ENCODE data around the gene FARS2. TPM values are rescaled to one million over a fixed set of nuclear protein-coding genes. Genes with fewer than 3 reads are reported as not detected.

Gene FARS2
- polyA plus RNA-seq, 1 donor from 2014 or later, result 11.9 TPM

- no peaks in the 10 kb centered on the region for H4K20me1 ChIP-seq (ENCODE audit: insufficient read depth)
- no peak overlapping the region for H3K27ac ChIP-seq (ENCODE audit: low read length)
- H2AFZ ChIP-seq (ENCODE audit: low read depth, low read length), result no peak overlapping the region
- H3K9me2 ChIP-seq (ENCODE audit: insufficient read depth, low read length), result no peaks in the 10 kb centered on the region
- H3K9me3 ChIP-seq (ENCODE audit: low read length), result no peaks in the 10 kb centered on the region
- H3K79me2 ChIP-seq (replicated peaks; ENCODE audit: insufficient read depth, low read length), result no peaks in the 10 kb centered on the region
- TF ChIP-seq MXI1 (conservative IDR thresholded peaks at IDR 0.05; ENCODE audit: poor library complexity, severe bottlenecking), result no peak
- no peak for TF ChIP-seq TAF1 (IDR thresholded peaks at IDR 0.05; ENCODE audit: low read depth)
- no peak for TF ChIP-seq EP300 (conservative IDR thresholded peaks at IDR 0.05; ENCODE audit: poor library complexity, severe bottlenecking)
- TF ChIP-seq RAD21 (conservative IDR thresholded peaks at IDR 0.05), result no peak
- TF ChIP-seq REST (IDR thresholded peaks at IDR 0.05; ENCODE audit: borderline replicate concordance), result no peak
- TF ChIP-seq EZH2 (IDR thresholded peaks at IDR 0.05; ENCODE audit: borderline replicate concordance, insufficient read depth, low read length, poor library complexity, severe bottlenecking), result no peak
- TF ChIP-seq, protein P1, sequence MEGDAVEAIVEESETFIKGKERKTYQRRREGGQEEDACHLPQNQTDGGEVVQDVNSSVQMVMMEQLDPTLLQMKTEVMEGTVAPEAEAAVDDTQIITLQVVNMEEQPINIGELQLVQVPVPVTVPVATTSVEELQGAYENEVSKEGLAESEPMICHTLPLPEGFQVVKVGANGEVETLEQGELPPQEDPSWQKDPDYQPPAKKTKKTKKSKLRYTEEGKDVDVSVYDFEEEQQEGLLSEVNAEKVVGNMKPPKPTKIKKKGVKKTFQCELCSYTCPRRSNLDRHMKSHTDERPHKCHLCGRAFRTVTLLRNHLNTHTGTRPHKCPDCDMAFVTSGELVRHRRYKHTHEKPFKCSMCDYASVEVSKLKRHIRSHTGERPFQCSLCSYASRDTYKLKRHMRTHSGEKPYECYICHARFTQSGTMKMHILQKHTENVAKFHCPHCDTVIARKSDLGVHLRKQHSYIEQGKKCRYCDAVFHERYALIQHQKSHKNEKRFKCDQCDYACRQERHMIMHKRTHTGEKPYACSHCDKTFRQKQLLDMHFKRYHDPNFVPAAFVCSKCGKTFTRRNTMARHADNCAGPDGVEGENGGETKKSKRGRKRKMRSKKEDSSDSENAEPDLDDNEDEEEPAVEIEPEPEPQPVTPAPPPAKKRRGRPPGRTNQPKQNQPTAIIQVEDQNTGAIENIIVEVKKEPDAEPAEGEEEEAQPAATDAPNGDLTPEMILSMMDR (IDR thresholded peaks at IDR 0.05; ENCODE audit: poor library complexity, severe bottlenecking), result no peak
- no peak for TF ChIP-seq POLR2AphosphoS5 (IDR thresholded peaks at IDR 0.05)
- no peak for TF ChIP-seq SMC3 (conservative IDR thresholded peaks at IDR 0.05; ENCODE audit: poor library complexity)
- no peak overlapping the region for H3K4me3 ChIP-seq (ENCODE audit: low read length)
- H3K36me3 ChIP-seq (ENCODE audit: insufficient read depth, low read length), result no peaks in the 10 kb centered on the region
- no peaks in the 10 kb centered on the region for H3F3A ChIP-seq (ENCODE audit: insufficient read depth, low read length, poor library complexity, severe bottlenecking)
- no peak overlapping the region for H3K9ac ChIP-seq (ENCODE audit: low read length)
- H3K4me2 ChIP-seq (ENCODE audit: low read length), result no peak overlapping the region
- no peaks in the 10 kb centered on the region for H3K27me3 ChIP-seq (ENCODE audit: insufficient read depth, low read depth, low read length)
Observed at GRCh38 chr6:5345324-5345723, 84.0 kb downstream of the FARS2 start.

DNA sequence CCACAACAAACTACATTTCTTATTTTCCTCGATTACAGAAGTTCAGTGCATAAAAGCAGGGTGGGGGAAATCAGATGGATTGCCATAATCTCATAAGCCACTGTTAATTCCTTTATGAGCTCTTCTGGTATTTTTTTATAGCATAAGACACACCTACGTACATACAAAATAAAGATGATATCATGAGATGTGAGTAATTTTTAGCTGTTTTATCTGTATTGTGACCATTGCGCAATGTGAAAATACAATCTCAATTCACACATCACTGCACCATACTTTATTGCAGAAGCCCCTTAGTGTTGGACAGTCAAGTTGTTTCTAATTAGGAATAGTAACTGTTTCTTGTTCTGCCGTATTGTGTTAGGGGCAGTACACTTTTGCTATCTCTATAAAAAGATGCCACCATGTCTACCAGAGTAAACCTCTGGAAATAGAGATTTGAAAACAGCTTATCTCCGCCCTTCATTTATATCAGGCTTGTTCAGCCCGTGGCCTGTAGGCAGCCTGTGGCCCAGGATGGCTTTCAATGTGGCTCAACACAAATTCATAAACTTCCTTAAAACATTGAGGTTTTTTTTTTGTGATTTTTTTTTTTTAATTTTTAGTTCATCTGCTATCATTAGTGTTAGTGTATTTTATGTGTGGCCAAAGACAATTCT is 90.4 kb downstream of the FARS2 start:
- Histone ChIP-seq H3K4me3 (ENCODE audit: low read length) (no peak overlapping the region), H3K27me3 (ENCODE audit: insufficient read depth, low read depth, low read length) (no peaks in the 10 kb centered on the region), H3K79me2 (replicated peaks; ENCODE audit: insufficient read depth, low read length) (no peaks in the 10 kb centered on the region), H4K20me1 (ENCODE audit: insufficient read depth) (no peaks in the 10 kb centered on the region), H2AFZ (ENCODE audit: low read depth, low read length) (no peak overlapping the region), H3K9me3 (ENCODE audit: low read length) (no peaks in the 10 kb centered on the region), H3K27ac (ENCODE audit: low read length) (no peak overlapping the region), H3K9me2 (ENCODE audit: insufficient read depth, low read length) (no peaks in the 10 kb centered on the region), H3K9ac (ENCODE audit: low read length) (no peak overlapping the region), H3K4me2 (ENCODE audit: low read length) (no peak overlapping the region), H3K36me3 (ENCODE audit: insufficient read depth, low read length) (no peaks in the 10 kb centered on the region), H3F3A (ENCODE audit: insufficient read depth, low read length, poor library complexity, severe bottlenecking) (no peaks in the 10 kb centered on the region)
- TF ChIP-seq MXI1 (conservative IDR thresholded peaks at IDR 0.05; ENCODE audit: poor library complexity, severe bottlenecking) (no peak), EP300 (conservative IDR thresholded peaks at IDR 0.05; ENCODE audit: poor library complexity, severe bottlenecking) (no peak), EZH2 (IDR thresholded peaks at IDR 0.05; ENCODE audit: borderline replicate concordance, insufficient read depth, low read length, poor library complexity, severe bottlenecking) (no peak)
- TF ChIP-seq, protein P1 (IDR thresholded peaks at IDR 0.05; ENCODE audit: poor library complexity, severe bottlenecking), result no peak
